ENCODE results near the gene SURF1.
"Not testable (repeated sequence)": the region's sequence is repeated elsewhere in the genome, so short reads cannot be mapped to it uniquely, and the experiment has no call there.

DNA sequence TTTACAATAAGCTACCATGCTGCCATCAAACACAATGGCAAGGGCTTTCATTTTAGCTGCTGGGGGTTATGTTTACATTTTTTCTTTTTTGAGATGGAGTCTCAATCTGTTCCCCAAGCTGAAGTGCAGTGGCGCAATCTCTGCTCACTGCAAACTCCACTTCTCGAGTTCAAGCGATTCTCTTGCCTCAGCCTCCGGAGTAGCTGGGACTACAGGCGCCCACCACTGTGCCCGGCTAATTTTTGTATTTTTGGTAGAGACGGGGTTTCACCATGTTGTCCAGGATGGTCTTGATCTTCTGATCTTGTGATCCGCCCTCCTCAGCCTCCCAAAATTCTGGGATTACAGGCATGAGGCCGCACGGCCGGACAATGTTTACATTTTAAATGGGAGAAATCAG, 21.4 kb downstream of the SURF1 start:
- TF ChIP-seq, protein P1, sequence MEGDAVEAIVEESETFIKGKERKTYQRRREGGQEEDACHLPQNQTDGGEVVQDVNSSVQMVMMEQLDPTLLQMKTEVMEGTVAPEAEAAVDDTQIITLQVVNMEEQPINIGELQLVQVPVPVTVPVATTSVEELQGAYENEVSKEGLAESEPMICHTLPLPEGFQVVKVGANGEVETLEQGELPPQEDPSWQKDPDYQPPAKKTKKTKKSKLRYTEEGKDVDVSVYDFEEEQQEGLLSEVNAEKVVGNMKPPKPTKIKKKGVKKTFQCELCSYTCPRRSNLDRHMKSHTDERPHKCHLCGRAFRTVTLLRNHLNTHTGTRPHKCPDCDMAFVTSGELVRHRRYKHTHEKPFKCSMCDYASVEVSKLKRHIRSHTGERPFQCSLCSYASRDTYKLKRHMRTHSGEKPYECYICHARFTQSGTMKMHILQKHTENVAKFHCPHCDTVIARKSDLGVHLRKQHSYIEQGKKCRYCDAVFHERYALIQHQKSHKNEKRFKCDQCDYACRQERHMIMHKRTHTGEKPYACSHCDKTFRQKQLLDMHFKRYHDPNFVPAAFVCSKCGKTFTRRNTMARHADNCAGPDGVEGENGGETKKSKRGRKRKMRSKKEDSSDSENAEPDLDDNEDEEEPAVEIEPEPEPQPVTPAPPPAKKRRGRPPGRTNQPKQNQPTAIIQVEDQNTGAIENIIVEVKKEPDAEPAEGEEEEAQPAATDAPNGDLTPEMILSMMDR (IDR thresholded peaks at IDR 0.05): not testable (repeated sequence)
- not testable (repeated sequence) for TF ChIP-seq POLR2A (IDR thresholded peaks at IDR 0.05)
